ENCODE measurements around the gene NPM1.

NPM1 gene

GRCh38 chr5:171427318-171428167, 39.9 kb downstream of the NPM1 start:
- in situ Hi-C loops (cut with MboI; ENCODE audit: low sequenced_read_pairs): no loop called here

GRCh38 chr5:171428168-171428696, 40.6 kb downstream of the NPM1 start:
- in situ Hi-C loops (cut with MboI; ENCODE audit: low sequenced_read_pairs): no loop called here

- in situ Hi-C loops (cut with MboI; ENCODE audit: low sequenced_read_pairs): no loop called here
Measured at GRCh38 chr5:171428809-171429542, 41.3 kb downstream of the NPM1 start.

GRCh38 chr5:171429543-171429910, 41.9 kb downstream of the NPM1 start:
- in situ Hi-C loops (cut with MboI; ENCODE audit: low sequenced_read_pairs): no loop called here

GRCh38 chr5:171431251-171431777, 43.7 kb downstream of the NPM1 start:
- in situ Hi-C loops (cut with MboI; ENCODE audit: low sequenced_read_pairs): no loop called here

GRCh38 chr5:171432076-171432475, 44.4 kb downstream of the NPM1 start:
- in situ Hi-C loops (cut with MboI; ENCODE audit: low sequenced_read_pairs): no loop called here

- in situ Hi-C loops (cut with MboI; ENCODE audit: low sequenced_read_pairs): no loop called here
Measured at GRCh38 chr5:171432583-171433351, 45.1 kb downstream of the NPM1 start.

- in situ Hi-C loops (cut with MboI; ENCODE audit: low sequenced_read_pairs): no loop called here
Measured at GRCh38 chr5:171433352-171433698, 45.7 kb downstream of the NPM1 start.

GRCh38 chr5:171433982-171434676, 46.5 kb downstream of the NPM1 start:
- in situ Hi-C loops (cut with MboI; ENCODE audit: low sequenced_read_pairs): no loop called here

- in situ Hi-C loops (cut with MboI; ENCODE audit: low sequenced_read_pairs): no loop called here
Measured at GRCh38 chr5:171434874-171435273, 47.2 kb downstream of the NPM1 start.

- in situ Hi-C loops (cut with MboI; ENCODE audit: low sequenced_read_pairs): no loop called here
Measured at GRCh38 chr5:171435908-171436307, 48.3 kb downstream of the NPM1 start.

- in situ Hi-C loops (cut with MboI; ENCODE audit: low sequenced_read_pairs): no loop called here
Measured at GRCh38 chr5:171436804-171437285, 49.2 kb downstream of the NPM1 start.

GRCh38 chr5:171437286-171437821, 49.7 kb downstream of the NPM1 start:
- in situ Hi-C loops (cut with MboI; ENCODE audit: low sequenced_read_pairs): no loop called here

- in situ Hi-C loops (cut with MboI; ENCODE audit: low sequenced_read_pairs): no loop called here
Measured at GRCh38 chr5:171438738-171439137, 51.1 kb downstream of the NPM1 start.

- in situ Hi-C loops (cut with MboI; ENCODE audit: low sequenced_read_pairs): no loop called here
Measured at GRCh38 chr5:171441246-171441791, 53.7 kb downstream of the NPM1 start.

GRCh38 chr5:171442287-171443042, 54.8 kb downstream of the NPM1 start:
- in situ Hi-C loops (cut with MboI; ENCODE audit: low sequenced_read_pairs): no loop called here

- in situ Hi-C loops (cut with MboI; ENCODE audit: low sequenced_read_pairs): no loop called here
Measured at GRCh38 chr5:171444582-171444981, 56.9 kb downstream of the NPM1 start.

- in situ Hi-C loops (cut with MboI; ENCODE audit: low sequenced_read_pairs): no loop called here
Measured at GRCh38 chr5:171445644-171446516, 58.2 kb downstream of the NPM1 start.
